Measurements from ENCODE around the gene CAVIN2. TPM values are rescaled to one million over a fixed set of nuclear protein-coding genes. Genes with fewer than 3 reads are reported as not detected.

Gene CAVIN2
- polyA plus RNA-seq, 1 donor from 2014 or later: not detected

DNA sequence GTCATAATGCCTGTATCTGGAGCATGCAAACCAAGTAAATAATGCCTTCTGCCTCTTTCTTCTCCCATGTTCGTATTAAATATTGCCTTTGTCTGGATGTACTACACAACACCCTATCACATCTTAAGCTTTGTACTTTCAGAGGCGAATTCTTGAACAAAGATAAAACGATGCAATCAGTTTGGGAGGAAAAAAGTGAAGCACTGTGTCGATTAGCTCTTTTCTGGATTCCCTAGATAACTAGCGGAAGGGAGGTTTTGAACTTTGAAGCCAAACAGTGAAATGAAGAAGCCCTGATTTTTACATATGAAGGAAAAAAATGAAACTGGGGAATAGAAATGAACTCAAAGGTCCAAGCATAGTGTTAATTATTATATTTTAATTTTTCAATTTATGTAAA, 44.7 kb downstream of the CAVIN2 start:
- TF ChIP-seq TAF1 (IDR thresholded peaks at IDR 0.05; ENCODE audit: low read depth) (no peak), POLR2AphosphoS5 (IDR thresholded peaks at IDR 0.05) (no peak), EZH2 (IDR thresholded peaks at IDR 0.05; ENCODE audit: borderline replicate concordance, insufficient read depth, low read length, poor library complexity, severe bottlenecking) (no peak), MXI1 (conservative IDR thresholded peaks at IDR 0.05; ENCODE audit: poor library complexity, severe bottlenecking) (no peak), EP300 (conservative IDR thresholded peaks at IDR 0.05; ENCODE audit: poor library complexity, severe bottlenecking) (no peak), RAD21 (conservative IDR thresholded peaks at IDR 0.05) (no peak), SMC3 (conservative IDR thresholded peaks at IDR 0.05; ENCODE audit: poor library complexity) (no peak)
- TF ChIP-seq, protein P1, sequence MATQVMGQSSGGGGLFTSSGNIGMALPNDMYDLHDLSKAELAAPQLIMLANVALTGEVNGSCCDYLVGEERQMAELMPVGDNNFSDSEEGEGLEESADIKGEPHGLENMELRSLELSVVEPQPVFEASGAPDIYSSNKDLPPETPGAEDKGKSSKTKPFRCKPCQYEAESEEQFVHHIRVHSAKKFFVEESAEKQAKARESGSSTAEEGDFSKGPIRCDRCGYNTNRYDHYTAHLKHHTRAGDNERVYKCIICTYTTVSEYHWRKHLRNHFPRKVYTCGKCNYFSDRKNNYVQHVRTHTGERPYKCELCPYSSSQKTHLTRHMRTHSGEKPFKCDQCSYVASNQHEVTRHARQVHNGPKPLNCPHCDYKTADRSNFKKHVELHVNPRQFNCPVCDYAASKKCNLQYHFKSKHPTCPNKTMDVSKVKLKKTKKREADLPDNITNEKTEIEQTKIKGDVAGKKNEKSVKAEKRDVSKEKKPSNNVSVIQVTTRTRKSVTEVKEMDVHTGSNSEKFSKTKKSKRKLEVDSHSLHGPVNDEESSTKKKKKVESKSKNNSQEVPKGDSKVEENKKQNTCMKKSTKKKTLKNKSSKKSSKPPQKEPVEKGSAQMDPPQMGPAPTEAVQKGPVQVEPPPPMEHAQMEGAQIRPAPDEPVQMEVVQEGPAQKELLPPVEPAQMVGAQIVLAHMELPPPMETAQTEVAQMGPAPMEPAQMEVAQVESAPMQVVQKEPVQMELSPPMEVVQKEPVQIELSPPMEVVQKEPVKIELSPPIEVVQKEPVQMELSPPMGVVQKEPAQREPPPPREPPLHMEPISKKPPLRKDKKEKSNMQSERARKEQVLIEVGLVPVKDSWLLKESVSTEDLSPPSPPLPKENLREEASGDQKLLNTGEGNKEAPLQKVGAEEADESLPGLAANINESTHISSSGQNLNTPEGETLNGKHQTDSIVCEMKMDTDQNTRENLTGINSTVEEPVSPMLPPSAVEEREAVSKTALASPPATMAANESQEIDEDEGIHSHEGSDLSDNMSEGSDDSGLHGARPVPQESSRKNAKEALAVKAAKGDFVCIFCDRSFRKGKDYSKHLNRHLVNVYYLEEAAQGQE (IDR thresholded peaks at IDR 0.05; ENCODE audit: borderline replicate concordance): no peak
- TF ChIP-seq, protein P2, sequence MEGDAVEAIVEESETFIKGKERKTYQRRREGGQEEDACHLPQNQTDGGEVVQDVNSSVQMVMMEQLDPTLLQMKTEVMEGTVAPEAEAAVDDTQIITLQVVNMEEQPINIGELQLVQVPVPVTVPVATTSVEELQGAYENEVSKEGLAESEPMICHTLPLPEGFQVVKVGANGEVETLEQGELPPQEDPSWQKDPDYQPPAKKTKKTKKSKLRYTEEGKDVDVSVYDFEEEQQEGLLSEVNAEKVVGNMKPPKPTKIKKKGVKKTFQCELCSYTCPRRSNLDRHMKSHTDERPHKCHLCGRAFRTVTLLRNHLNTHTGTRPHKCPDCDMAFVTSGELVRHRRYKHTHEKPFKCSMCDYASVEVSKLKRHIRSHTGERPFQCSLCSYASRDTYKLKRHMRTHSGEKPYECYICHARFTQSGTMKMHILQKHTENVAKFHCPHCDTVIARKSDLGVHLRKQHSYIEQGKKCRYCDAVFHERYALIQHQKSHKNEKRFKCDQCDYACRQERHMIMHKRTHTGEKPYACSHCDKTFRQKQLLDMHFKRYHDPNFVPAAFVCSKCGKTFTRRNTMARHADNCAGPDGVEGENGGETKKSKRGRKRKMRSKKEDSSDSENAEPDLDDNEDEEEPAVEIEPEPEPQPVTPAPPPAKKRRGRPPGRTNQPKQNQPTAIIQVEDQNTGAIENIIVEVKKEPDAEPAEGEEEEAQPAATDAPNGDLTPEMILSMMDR (IDR thresholded peaks at IDR 0.05; ENCODE audit: poor library complexity, severe bottlenecking): no peak
- H4K20me1 ChIP-seq (ENCODE audit: insufficient read depth): no peaks in the 10 kb centered on the region

DNA sequence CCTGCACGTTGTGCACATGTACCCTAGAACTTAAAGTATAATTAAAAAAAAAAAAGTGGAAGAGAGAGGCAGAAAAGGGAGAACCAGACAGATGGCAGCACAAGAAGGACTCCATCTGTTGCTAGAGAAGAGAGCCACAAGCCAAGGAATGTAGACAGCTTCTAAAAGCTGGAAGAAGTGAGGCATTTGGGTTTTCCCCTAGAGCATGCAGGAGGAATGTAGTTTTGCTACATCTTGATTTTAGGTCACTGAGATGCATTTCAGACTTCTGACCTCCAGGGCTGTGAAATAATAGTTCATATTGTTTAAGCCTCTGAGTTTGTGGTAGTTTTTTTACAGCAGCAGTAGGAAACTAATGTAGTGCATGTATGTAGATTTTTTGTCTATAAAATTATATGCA, 46.0 kb downstream of the CAVIN2 start:
- no peaks in the 10 kb centered on the region for H3F3A ChIP-seq (ENCODE audit: insufficient read depth, low read length, poor library complexity, severe bottlenecking)
- no peaks in the 10 kb centered on the region for H3K27me3 ChIP-seq (ENCODE audit: insufficient read depth, low read depth, low read length)
- no peaks in the 10 kb centered on the region for H3K9me2 ChIP-seq (ENCODE audit: insufficient read depth, low read length)
- H2AFZ ChIP-seq (ENCODE audit: low read depth, low read length): no peak overlapping the region
- H3K9ac ChIP-seq (ENCODE audit: low read length): no peak overlapping the region
- no peaks in the 10 kb centered on the region for H3K36me3 ChIP-seq (ENCODE audit: insufficient read depth, low read length)
- TF ChIP-seq MXI1 (conservative IDR thresholded peaks at IDR 0.05; ENCODE audit: poor library complexity, severe bottlenecking) (no peak), TAF1 (IDR thresholded peaks at IDR 0.05; ENCODE audit: low read depth) (no peak), RAD21 (conservative IDR thresholded peaks at IDR 0.05) (no peak), POLR2AphosphoS5 (IDR thresholded peaks at IDR 0.05) (no peak), SMC3 (conservative IDR thresholded peaks at IDR 0.05; ENCODE audit: poor library complexity) (no peak), EP300 (conservative IDR thresholded peaks at IDR 0.05; ENCODE audit: poor library complexity, severe bottlenecking) (no peak)
- TF ChIP-seq, protein P1 (IDR thresholded peaks at IDR 0.05; ENCODE audit: borderline replicate concordance): no peak
- TF ChIP-seq, protein P2 (IDR thresholded peaks at IDR 0.05; ENCODE audit: poor library complexity, severe bottlenecking): no peak
- no peaks in the 10 kb centered on the region for H4K20me1 ChIP-seq (ENCODE audit: insufficient read depth)
- H3K9me3 ChIP-seq (ENCODE audit: low read length): no peaks in the 10 kb centered on the region
- H3K4me3 ChIP-seq (ENCODE audit: low read length): no peak overlapping the region
- H3K4me2 ChIP-seq (ENCODE audit: low read length): no peak overlapping the region
- H3K79me2 ChIP-seq (replicated peaks; ENCODE audit: insufficient read depth, low read length): no peaks in the 10 kb centered on the region
- H3K27ac ChIP-seq (ENCODE audit: low read length): no peak overlapping the region

More for the DNA sequence above, 44.7 kb downstream of the CAVIN2 start:
- Histone ChIP-seq H3K36me3 (ENCODE audit: insufficient read depth, low read length) (no peaks in the 10 kb centered on the region), H3K9ac (ENCODE audit: low read length) (no peak overlapping the region), H3K9me3 (ENCODE audit: low read length) (no peaks in the 10 kb centered on the region), H3K79me2 (replicated peaks; ENCODE audit: insufficient read depth, low read length) (no peaks in the 10 kb centered on the region), H3K27ac (ENCODE audit: low read length) (no peak overlapping the region), H3K27me3 (ENCODE audit: insufficient read depth, low read depth, low read length) (no peaks in the 10 kb centered on the region), H3F3A (ENCODE audit: insufficient read depth, low read length, poor library complexity, severe bottlenecking) (no peaks in the 10 kb centered on the region), H3K4me3 (ENCODE audit: low read length) (no peak overlapping the region), H2AFZ (ENCODE audit: low read depth, low read length) (no peak overlapping the region), H3K4me2 (ENCODE audit: low read length) (no peak overlapping the region), H3K9me2 (ENCODE audit: insufficient read depth, low read length) (no peaks in the 10 kb centered on the region)
